HFF-Myc (cell line): ENCODE measurements around the gene PAK3.

Experiments used
- DNase-seq: peaks from one replicate; pipeline ENCODE4 v3.0.0-alpha.2; 2011; ENCODE audit warnings: low read depth; ENCODE audit errors: extremely low read depth
- H3K4me3 ChIP-seq: replicated peaks from 2 replicates; pipeline ENCODE4 v1.5.1; 2011; ENCODE audit warnings: low read depth, mild to moderate bottlenecking, control low read depth, low read length
- CTCF ChIP-seq: IDR thresholded peaks from 2 replicates; pipeline ENCODE4 v1.5.1; 2012; ENCODE audit warnings: mild to moderate bottlenecking, low read depth, low read length, control low read depth; ENCODE audit errors: missing control alignments

Gene PAK3

GRCh38 chrX:111095974-111096895 is at the start of gene PAK3:
Gene PAK3, plus strand, starts transcription at chrX:111096191. Its CDS starts 26,913 bp downstream, at chrX:111123104.
- peak; percentile 3 for DNase-seq
- TF ChIP-seq CTCF = no peak
- H3K4me3 ChIP-seq = peak within 1 kb of the TSS; percentile 41

- DNase-seq = no peak
- H3K4me3 ChIP-seq = no peak overlapping the region
- TF ChIP-seq CTCF = no peak
Observed at GRCh38 chrX:111047575-111047974, 48.4 kb upstream of the PAK3 start.

DNA sequence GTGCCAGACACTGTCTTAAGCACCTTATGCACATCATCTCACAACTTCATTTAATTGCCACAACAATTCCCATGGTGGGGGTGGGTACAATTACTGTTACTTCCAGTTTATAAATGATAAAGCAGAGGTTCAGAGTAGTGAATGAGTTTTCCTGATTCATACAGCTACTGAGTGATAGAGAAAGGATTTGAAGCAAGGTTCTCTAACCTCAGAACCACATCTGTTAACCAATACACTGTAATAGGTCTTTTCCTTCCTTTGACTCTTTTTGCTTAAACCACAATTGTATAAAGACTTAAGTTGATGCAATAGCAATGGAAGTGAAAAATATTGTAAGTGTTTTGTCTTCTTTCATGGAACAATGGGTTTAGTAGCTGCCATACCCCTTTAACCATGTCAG is 43.5 kb upstream of the PAK3 start:
- no peak overlapping the region for H3K4me3 ChIP-seq
- no peak for DNase-seq
- no peak for TF ChIP-seq CTCF

DNA sequence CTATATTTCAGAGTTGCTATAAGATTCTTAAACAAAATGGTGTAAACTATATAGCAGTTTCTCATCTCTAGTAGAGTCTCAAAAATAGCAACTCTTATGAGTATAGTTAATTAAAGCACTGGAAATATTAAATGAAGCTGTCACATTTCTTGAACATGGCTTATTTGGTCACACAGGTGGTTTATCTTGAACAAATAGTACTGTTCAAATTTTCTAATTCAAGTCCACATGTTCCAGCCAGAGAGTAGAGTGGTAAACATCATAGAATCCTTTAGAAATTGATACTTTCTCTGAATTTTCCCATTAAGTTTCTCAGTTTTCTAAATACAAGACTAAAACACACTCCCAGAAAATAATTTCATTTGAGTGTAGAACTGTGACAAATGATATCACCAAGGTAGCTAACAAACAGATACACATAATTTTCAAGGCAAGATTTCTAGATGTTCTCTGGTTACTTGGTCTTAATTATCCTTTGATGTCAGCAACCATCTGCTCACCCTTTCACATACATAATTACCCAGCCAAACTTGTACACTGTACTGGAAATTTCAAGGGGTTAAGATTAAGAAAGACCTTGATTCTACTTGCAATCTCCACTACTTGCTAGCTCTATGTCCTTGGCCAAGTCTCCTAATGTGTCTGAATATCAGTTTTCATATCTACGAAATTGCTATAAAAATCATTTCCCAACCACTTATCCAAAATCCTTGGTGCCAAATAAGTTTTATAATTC is 24.3 kb upstream of the PAK3 start:
- no peak overlapping the region for H3K4me3 ChIP-seq
- DNase-seq = no peak
- no peak for TF ChIP-seq CTCF

DNA sequence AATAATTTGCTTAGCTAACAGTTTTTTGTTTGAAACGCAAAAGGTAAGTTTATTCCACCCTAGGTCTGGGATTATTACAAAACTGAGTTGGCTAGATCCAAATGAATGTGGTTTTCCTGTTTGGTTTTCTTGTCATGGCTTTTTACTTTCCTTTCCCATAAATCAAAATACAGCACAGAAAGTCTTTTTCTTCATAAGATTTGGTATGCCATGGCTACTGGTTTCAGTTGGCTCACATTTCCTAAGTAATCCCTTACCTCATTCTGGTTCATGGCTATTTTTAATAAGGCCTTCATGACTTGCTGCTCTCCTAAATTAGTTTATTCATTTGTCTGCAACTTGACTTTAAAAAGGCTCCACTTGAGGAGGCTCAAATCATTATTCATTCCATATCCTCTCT is 12.9 kb upstream of the PAK3 start:
- no peak for DNase-seq
- H3K4me3 ChIP-seq = no peak overlapping the region
- TF ChIP-seq CTCF = no peak

- TF ChIP-seq CTCF = no peak
- no peak for DNase-seq
- H3K4me3 ChIP-seq = no peak overlapping the region
Observed at GRCh38 chrX:111086591-111087006, 9.4 kb upstream of the PAK3 start.
